Activated CD4-positive, CD25-positive, alpha-beta regulatory T cell (primary cell): Measurements from ENCODE around the gene ZRANB1.
A peak's percentile ranks its signal among the peaks of the same experiment; 100 is the strongest.
"Not testable (repeated sequence)": the region's sequence is repeated elsewhere in the genome, so short reads cannot be mapped to it uniquely, and the experiment has no call there.

Experiments
- DNase-seq, 4 experiments: peaks; one replicate each; lab custom pipeline; 2025; lab: John Stamatoyannopoulos, UW

Gene ZRANB1

GRCh38 chr10:124941823-124942222, at the start of gene ZRANB1:
ZRANB1 (plus strand) TSS chr10:124942123; CDS start chr10:124942494, 371 bp downstream.
- DNase-seq: no peak

GRCh38 chr10:124892905-124893304, 49.0 kb upstream of the ZRANB1 start:
- no peak for DNase-seq

GRCh38 chr10:124894569-124895215, 47.2 kb upstream of the ZRANB1 start:
- DNase-seq: no peak

GRCh38 chr10:124896751-124897150, 45.2 kb upstream of the ZRANB1 start:
- DNase-seq: no peak

GRCh38 chr10:124898471-124898870, 43.5 kb upstream of the ZRANB1 start:
- no peak for DNase-seq

- no peak for DNase-seq
Measured at GRCh38 chr10:124899151-124899550, 42.8 kb upstream of the ZRANB1 start.

- no peak for DNase-seq
Measured at GRCh38 chr10:124902462-124902861, 39.5 kb upstream of the ZRANB1 start.

- DNase-seq: no peak
Measured at GRCh38 chr10:124903111-124903510, 38.8 kb upstream of the ZRANB1 start.

- no peak for DNase-seq
Measured at GRCh38 chr10:124904796-124905195, 37.1 kb upstream of the ZRANB1 start.

GRCh38 chr10:124906551-124907001, 35.3 kb upstream of the ZRANB1 start:
- DNase-seq: no peak

GRCh38 chr10:124909563-124909962, 32.4 kb upstream of the ZRANB1 start:
- no peak for DNase-seq

GRCh38 chr10:124911124-124912067, 30.5 kb upstream of the ZRANB1 start:
- DNase-seq: no peak

GRCh38 chr10:124912101-124912886, 29.6 kb upstream of the ZRANB1 start:
- DNase-seq: no peak

GRCh38 chr10:124913167-124913566, 28.8 kb upstream of the ZRANB1 start:
- no peak for DNase-seq

GRCh38 chr10:124914398-124914797, 27.5 kb upstream of the ZRANB1 start:
- DNase-seq: not testable (repeated sequence)

- no peak for DNase-seq
Measured at GRCh38 chr10:124916098-124916584, 25.8 kb upstream of the ZRANB1 start.

GRCh38 chr10:124916585-124917427, 25.1 kb upstream of the ZRANB1 start:
- DNase-seq: peak; percentile 94 to 97 (median 96)

- peak in 2 of 4 experiments; percentile 12 to 29 for DNase-seq
Measured at GRCh38 chr10:124917428-124918190, 24.3 kb upstream of the ZRANB1 start.

GRCh38 chr10:124918191-124918830, 23.6 kb upstream of the ZRANB1 start:
- DNase-seq: no peak

GRCh38 chr10:124918906-124919305, 23.0 kb upstream of the ZRANB1 start:
- no peak for DNase-seq
